ENCODE measurements around the gene SNX10. TPM values are rescaled to one million over a fixed set of nuclear protein-coding genes. Genes with fewer than 3 reads are reported as not detected.

SNX10 gene
- total RNA-seq, 1 donor from 2014 or later = 13.8 TPM

- Mint-ChIP-seq H3K4me1 (ENCODE audit: unreplicated experiment) (peaks cover 5% of the 10 kb centered on the region), H3K27me3 (ENCODE audit: unreplicated experiment) (no peaks in the 10 kb centered on the region), H3K36me3 (ENCODE audit: low read depth, unreplicated experiment) (no peaks in the 10 kb centered on the region), H3K4me3 (ENCODE audit: unreplicated experiment) (peak overlapping the region; percentile 96), H3K9me3 (ENCODE audit: unreplicated experiment) (no peaks in the 10 kb centered on the region), H3K27ac (ENCODE audit: unreplicated experiment) (peak overlapping the region; percentile 36)
- TF ChIP-seq CTCF (IDR thresholded peaks at IDR 0.05; ENCODE audit: unreplicated experiment) = no peak
- DNase-seq (ENCODE audit: low spot score) = peak; percentile 73
Measured at GRCh38 chr7:26376175-26376917, 84.7 kb downstream of the SNX10 start.

- no peak for TF ChIP-seq CTCF (IDR thresholded peaks at IDR 0.05; ENCODE audit: unreplicated experiment)
- H3K27ac Mint-ChIP-seq (ENCODE audit: unreplicated experiment) = no peak overlapping the region
- H3K4me3 Mint-ChIP-seq (ENCODE audit: unreplicated experiment) = no peak overlapping the region
- DNase-seq (ENCODE audit: low spot score) = no peak
- H3K4me1 Mint-ChIP-seq (ENCODE audit: unreplicated experiment) = peaks cover 3% of the 10 kb centered on the region
- no peaks in the 10 kb centered on the region for H3K9me3 Mint-ChIP-seq (ENCODE audit: unreplicated experiment)
- H3K36me3 Mint-ChIP-seq (ENCODE audit: low read depth, unreplicated experiment) = no peaks in the 10 kb centered on the region
- no peaks in the 10 kb centered on the region for H3K27me3 Mint-ChIP-seq (ENCODE audit: unreplicated experiment)
Measured at GRCh38 chr7:26378016-26378415, 86.4 kb downstream of the SNX10 start.

GRCh38 chr7:26379711-26380110, 88.0 kb downstream of the SNX10 start:
- no peak overlapping the region for H3K4me3 Mint-ChIP-seq (ENCODE audit: unreplicated experiment)
- H3K4me1 Mint-ChIP-seq (ENCODE audit: unreplicated experiment) = peaks cover 3% of the 10 kb centered on the region
- no peak overlapping the region for H3K27ac Mint-ChIP-seq (ENCODE audit: unreplicated experiment)
- H3K36me3 Mint-ChIP-seq (ENCODE audit: low read depth, unreplicated experiment) = no peaks in the 10 kb centered on the region
- no peaks in the 10 kb centered on the region for H3K27me3 Mint-ChIP-seq (ENCODE audit: unreplicated experiment)
- no peak for TF ChIP-seq CTCF (IDR thresholded peaks at IDR 0.05; ENCODE audit: unreplicated experiment)
- no peaks in the 10 kb centered on the region for H3K9me3 Mint-ChIP-seq (ENCODE audit: unreplicated experiment)
- no peak for DNase-seq (ENCODE audit: low spot score)

DNA sequence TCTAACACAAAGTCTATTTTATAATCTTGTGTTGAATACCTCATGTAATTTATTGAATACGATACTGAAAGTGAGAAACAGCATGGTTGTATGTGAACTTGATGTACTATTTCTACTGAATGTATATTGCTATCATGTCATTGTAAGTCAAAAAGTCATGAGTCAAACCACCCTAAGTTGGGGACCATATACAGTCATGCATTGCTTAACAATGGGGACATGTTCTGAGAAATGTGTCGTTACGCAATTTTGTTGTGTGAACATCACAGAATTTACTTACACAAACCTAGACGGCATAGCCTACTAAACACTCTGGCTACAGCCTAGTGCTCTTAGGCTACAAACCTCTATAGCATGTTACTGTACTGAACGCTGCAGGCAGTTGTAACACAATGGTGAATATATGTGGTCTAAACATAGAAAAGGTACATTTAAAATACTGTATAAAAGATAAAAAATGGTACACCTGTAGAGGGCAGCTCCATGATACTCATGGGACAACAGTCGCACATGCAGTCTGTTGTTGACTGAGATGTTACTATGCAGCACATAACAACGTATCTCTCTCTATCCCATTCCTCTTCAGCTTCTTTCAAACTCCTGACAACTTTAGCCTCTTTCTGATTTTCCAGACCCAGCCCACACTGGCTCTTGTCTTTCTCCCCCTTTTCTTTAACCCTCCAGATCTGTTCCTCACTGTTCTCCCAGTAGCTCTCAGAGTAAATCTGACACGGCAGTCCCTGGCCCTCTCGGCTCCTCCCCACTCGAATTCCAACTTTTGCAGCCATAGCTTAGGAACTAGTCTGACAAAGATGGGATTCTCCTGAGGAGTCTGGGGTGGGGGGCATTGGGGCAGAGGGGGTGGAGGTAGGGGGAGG, 90.1 kb downstream of the SNX10 start:
- Mint-ChIP-seq H3K9me3 (ENCODE audit: unreplicated experiment) (no peaks in the 10 kb centered on the region), H3K27me3 (ENCODE audit: unreplicated experiment) (no peaks in the 10 kb centered on the region), H3K36me3 (ENCODE audit: low read depth, unreplicated experiment) (no peaks in the 10 kb centered on the region), H3K27ac (ENCODE audit: unreplicated experiment) (no peak overlapping the region), H3K4me1 (ENCODE audit: unreplicated experiment) (peaks cover 5% of the 10 kb centered on the region), H3K4me3 (ENCODE audit: unreplicated experiment) (no peak overlapping the region)
- no peak for TF ChIP-seq CTCF (IDR thresholded peaks at IDR 0.05; ENCODE audit: unreplicated experiment)
- no peak for DNase-seq (ENCODE audit: low spot score)

- DNase-seq (ENCODE audit: low spot score) = no peak
- H3K36me3 Mint-ChIP-seq (ENCODE audit: low read depth, unreplicated experiment) = no peaks in the 10 kb centered on the region
- H3K4me1 Mint-ChIP-seq (ENCODE audit: unreplicated experiment) = peaks cover 7% of the 10 kb centered on the region
- no peak overlapping the region for H3K4me3 Mint-ChIP-seq (ENCODE audit: unreplicated experiment)
- H3K27me3 Mint-ChIP-seq (ENCODE audit: unreplicated experiment) = no peaks in the 10 kb centered on the region
- no peak for TF ChIP-seq CTCF (IDR thresholded peaks at IDR 0.05; ENCODE audit: unreplicated experiment)
- no peak overlapping the region for H3K27ac Mint-ChIP-seq (ENCODE audit: unreplicated experiment)
- no peaks in the 10 kb centered on the region for H3K9me3 Mint-ChIP-seq (ENCODE audit: unreplicated experiment)
Measured at GRCh38 chr7:26385240-26385639, 93.6 kb downstream of the SNX10 start.

Measured in endothelial cell (in vitro differentiated cells).